HG03095 (cell line): Measurements from ENCODE around the gene CDH4.

Experiments
- ATAC-seq: cut with Tn5 transposase; IDR thresholded peaks from one replicate; pipeline ENCODE4 v1.9.1; 2021; ENCODE audit warnings: moderate library complexity; ENCODE audit not compliant: unreplicated experiment

Gene CDH4

DNA sequence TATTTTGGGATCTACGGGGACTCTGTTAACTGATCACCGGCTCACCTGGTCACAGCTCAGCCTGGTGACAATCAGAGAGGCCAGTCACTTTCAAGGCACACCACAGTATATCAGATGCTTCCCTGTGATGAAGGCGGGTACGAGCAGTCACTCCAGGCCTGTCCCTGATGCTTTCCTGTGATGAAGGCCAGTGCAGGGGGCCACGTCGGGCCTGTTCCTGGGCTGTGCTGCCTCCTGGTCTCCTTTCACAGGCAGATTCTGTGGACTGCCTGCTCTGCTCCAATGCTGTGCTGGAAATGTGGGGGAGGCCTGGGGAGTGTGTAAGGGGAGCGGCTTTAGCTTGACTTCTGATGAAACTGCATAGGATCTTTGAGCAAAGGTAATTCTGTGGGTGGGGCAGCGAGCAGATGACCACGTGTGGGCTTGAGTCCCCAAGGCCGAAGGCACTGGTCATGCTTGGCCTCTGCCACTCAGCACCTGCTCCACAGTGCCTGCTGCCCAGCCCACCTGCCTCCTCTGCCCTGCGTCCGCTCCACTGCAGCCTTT, 441.1 kb downstream of the CDH4 start:
- ATAC-seq = no peak

DNA sequence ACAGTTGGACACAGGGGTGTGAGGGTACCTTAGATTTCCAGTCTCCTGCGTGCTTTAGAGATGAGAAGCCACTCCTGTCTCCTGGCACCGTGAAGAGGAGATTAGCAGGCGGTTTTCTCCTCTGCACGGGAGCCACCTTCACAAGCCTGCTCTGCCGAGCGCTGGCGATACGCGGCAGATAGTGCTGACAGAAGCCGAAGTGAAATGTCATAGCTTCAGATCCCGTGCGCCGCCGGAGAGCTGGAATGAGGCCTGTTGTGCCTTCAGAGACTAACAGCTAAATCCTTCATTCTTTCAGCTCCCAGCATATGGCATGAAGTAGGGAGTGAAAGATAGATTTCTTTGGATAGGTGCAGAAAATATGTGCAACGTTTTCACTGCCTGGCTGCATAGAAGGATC, 442.6 kb downstream of the CDH4 start:
- no peak for ATAC-seq

DNA sequence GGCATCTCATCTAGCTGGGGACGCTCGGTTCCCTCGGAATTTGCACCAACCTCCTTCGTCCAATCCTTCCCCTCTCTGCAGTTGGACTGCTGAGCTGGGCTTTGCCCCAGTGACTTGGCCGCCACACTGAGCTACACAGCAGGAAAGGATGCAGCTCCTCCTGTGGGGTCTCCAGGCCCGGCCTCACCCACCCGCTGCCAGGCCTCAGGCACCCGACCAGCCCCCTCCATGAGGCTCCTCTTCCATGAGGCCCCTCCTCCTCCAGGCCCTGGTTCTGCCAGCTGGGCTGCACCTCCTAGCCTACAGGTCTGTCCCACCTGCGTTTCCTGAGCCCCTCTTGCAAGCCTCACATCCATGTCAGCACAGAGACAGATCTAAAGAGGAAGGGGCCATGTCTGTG, 443.7 kb downstream of the CDH4 start:
- ATAC-seq = no peak

- no peak for ATAC-seq
Measured at GRCh38 chr20:61696181-61696735, 444.2 kb downstream of the CDH4 start.

DNA sequence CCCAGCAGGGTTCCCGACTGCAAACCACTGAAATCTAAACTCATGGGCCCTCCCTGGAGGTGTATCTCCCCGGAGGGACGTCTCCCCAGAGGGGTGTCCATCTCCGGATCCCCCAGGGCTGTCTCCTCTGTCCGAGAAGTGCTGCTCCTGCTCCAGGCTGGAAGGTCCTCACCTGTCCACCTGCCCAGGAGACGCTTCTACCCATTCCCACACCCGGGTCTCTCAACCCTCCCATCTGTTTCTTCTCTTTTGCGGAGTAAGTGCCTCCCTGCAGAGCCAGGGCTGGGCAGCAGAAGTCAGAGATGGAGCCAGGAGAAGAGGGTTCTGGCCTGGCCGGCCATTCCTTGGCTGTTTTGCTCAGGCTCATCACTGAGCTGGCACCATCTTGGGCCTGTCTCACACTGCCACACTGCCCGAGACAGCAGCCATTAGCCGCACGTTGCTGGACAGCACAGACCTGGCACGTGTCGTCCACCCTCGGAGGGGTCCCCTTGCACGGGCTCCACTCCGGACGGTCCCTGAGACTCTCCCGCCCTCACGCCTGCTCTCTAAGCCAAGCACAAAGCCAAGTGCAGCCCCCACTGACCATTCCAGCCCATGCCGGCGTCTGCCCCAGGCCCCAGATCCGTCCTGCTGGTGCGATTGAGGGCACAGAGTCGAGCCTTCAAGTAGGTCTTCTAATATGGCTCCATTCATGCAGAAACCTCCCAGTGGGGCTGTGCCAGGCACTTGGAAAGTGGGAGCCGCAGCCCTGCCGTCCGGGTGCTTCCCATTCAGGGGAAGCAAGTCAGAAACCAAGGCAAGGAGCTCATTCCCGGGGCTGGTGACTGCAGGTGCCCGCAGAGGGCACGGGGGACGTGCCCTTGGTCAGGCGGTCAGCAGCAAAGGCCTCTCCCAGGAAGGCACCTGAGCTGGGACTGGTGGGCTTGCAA, 445.9 kb downstream of the CDH4 start:
- ATAC-seq = no peak

DNA sequence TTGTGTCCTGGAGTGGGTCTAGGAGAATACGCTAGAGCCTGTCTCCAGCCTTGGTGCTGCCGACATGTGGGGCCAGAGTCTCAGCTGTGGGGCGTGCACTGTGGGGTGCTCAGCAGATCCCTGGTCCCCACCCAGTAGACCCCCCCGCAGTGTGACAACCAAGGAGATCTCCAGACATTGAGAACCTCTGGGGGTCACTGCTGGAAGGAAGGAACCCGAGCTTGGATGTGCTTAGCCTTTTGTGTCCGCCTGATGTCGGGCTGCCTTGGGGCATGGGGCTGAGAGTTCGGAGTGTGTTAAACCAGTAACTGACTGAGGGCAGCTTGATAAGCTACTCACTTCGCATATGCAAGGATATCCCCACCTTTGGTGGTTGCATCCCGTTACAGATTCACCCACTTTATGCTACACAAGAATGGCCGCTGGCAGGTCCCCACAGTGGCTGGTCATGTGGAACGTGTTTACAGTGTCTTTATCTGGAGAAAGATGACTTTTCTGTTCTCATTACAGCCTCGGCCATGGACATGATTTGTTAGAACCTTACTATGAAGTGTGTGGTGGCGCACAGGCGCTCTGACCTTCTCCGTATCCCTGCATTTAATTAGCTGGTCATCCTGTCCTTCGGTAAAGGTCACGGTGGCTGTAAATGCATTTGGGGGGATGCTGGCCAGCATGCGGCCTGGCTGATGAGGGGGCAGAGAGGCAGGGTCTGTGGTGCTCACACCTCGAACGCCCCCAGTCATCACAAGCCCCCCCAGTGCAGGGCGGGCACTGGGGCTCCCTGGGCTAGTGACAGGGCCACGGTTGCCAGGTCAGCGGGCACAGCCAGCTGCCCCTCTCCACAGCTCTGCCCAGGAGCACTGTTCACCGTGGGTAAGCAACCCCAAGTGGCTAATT, 446.8 kb downstream of the CDH4 start:
- ATAC-seq = no peak

- ATAC-seq = no peak
Measured at GRCh38 chr20:61699495-61700374, 447.7 kb downstream of the CDH4 start.

DNA sequence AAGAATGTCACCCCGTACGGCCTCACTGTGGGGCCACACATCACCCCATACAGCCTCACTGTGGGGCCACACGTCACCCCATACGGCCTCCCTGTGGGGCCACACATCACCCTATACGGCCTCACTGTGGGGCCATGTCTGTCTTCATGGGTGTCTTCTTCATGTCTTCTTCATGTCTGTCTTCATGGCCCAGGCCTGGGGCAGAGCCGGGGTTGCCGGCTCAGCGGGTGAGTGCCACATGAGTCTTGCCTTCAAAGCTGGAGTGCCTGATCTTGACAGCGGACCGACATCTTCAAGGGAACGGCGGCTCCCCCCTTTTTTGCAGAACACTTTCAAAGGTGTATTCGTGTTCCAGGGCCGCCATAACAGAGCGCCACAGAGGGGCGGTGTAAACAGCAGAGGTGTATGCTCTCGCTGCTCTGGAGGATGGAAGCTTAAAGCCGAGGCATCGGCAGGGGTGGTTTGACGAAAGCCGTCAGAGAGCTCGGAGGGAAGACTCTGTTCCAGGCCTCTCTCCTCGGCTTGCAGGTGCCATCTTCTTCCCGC, 448.6 kb downstream of the CDH4 start:
- no peak for ATAC-seq

- no peak for ATAC-seq
Measured at GRCh38 chr20:61701401-61701800, 449.3 kb downstream of the CDH4 start.

DNA sequence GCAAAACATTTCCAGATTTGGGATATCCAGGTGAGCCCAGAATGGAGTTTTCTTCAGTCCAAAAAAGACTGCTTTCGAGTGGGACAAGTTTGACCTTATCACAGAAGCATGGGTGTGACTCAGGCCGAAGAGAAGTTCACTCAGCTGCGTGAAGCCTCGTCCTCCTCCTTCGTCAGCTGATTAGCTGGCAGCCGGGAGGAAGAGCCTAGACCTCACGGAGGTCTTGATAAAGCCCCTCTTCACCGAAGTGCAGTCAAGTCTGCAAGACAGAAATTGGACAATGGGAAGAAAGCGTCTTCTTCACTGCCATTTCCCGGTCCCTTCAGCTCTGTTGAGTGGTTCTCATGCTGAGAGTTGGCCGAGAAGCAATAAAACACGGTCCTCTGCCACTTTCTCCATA, 449.7 kb downstream of the CDH4 start:
- no peak for ATAC-seq

DNA sequence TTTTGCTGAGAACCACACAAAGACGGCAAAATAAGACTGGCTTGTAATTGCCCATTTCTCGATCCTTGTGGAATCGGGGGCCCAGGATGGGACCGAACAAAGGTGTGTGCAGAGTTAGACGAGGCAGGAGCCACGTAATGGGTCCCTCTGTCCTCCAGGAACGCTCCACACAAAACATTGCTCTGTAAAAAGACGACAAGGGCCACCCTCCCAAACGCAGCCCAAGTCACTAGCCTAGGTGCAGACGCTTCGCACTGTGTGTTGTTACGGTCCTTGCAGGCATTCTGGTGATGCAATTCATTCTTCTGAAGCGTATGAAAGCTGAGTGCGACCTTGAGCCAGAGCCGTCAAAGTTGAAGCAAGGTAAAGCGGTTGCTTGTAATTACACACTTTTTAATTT, 450.2 kb downstream of the CDH4 start:
- no peak for ATAC-seq

- ATAC-seq = no peak
Measured at GRCh38 chr20:61704661-61705060, 452.6 kb downstream of the CDH4 start.

GRCh38 chr20:61705386-61706258, 453.6 kb downstream of the CDH4 start:
- ATAC-seq = no peak

DNA sequence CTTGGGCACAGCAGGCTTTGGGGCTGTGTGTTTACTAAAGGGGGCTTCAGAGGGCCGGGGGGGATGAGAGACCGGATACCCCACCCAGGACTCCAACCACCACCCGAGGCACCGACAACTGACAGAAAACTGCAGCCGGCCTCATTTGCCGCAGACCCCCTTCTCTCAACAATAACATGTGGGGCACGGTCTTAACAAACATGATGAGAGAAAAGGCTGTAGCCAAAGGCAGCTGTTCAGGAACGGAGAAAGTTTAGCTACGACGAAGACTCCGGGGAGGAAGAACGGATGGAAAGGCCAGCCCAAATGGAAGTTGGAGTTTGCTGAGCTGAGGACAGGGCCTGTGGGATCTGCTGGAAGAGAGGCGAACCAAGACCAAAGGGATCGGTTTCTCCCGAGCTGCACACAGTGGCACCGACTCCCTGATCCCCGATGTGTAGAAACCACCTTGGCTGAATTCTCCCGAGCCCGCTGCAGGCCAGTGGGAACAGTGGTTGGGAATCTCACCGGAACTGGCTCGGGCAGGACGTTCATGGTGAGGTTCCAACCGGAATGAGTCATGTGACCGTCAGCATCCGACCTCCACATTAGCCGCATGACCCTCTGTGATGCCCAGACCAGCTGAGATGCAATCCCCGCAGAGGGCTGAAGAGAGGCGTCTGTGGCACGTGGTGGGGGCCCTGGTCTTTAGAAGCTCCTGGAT, 454.3 kb downstream of the CDH4 start:
- ATAC-seq = no peak

GRCh38 chr20:61708891-61709290, 456.8 kb downstream of the CDH4 start:
- no peak for ATAC-seq

- no peak for ATAC-seq
Measured at GRCh38 chr20:61710108-61710507, 458.0 kb downstream of the CDH4 start.

DNA sequence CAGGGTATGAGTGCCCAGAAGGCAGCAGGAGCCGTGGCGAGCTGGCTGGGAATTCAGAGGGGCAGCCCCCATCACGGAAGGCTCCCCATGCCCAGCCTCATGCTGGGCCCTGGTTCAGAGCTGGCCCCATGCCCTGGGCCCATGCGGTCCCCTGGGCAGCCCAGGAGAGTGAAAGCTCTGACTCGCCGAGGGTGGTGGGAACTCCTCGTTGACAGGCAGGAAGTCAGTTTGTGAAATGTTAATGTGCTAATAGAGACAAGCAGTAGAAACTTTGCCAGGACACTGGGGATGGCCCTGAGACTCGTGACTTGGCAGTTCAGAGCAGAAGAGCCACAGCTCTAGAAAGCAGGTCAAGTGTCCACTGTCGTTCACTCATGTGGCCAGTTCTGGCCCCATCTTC, 460.6 kb downstream of the CDH4 start:
- ATAC-seq = no peak

DNA sequence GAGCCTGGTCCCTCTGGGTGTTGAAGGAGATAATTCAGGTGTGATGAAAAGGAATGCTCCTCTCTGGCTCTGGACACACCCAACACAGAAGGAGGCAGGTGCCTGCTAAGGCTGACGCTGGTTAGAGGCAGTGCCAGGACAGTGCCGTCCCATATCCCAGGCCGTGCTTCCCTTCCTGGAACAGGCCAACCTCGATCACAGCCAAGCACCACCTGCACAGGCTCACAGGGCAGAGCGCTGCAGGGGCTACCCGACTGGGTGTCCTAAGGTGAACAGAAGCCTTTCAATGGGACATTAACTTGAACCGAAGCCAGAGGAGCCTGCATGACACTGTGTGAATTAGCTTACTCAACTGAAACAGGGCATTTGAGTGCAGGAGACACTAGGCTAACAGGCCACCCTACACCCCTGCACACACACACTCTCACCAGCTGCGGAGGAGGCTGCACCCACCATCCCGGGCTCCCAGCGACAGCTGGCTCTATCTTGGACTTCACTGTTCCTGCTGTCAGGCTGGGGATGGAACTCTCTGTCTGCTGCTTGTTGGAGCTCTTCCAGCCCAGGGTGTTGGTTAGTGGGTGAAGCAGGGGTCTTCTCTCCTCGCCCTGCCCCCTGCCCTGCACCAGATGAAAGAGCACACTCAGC, 466.4 kb downstream of the CDH4 start:
- no peak for ATAC-seq
